GM12891 (cell line): ENCODE measurements around the gene CCDC71.

Experiments used
- POLR2A ChIP-seq: IDR thresholded peaks from 2 replicates; pipeline ENCODE4 v1.6.1; 2011; ENCODE audit warnings: low read depth, low read length, control low read depth
- POLR2AphosphoS5 ChIP-seq: IDR thresholded peaks from 2 replicates; pipeline ENCODE4 v1.6.1; 2011; ENCODE audit warnings: low read depth, low read length, control low read depth

DNA sequence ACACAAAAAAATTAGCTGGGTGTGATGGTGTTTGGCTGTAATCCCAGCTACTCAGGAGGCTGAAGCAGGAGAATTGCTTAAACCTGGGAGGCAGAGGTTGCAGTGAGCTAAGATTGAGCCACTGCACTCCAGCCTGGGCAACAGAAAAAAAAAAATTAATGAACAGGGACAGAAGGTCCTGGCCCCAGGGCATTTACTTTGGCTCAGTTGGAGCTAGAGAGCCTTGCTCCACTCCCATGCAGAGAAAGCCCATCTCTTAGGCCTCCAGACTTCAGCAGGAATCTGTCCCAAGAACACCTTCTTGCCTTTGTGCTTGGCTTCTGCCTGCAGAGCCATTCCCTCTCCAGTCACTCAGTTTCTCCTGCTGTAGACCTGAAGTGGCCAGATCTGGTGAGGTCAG is 14.0 kb upstream of the CCDC71 start:
- TF ChIP-seq POLR2AphosphoS5 (no peak), POLR2A (no peak)
